ENCODE data around the gene RNF212.

Gene RNF212

GRCh38 chr4:1090465-1091440 lies 22.6 kb downstream of the RNF212 start:
- no peak for DNase-seq (ENCODE audit: low read depth)

DNA sequence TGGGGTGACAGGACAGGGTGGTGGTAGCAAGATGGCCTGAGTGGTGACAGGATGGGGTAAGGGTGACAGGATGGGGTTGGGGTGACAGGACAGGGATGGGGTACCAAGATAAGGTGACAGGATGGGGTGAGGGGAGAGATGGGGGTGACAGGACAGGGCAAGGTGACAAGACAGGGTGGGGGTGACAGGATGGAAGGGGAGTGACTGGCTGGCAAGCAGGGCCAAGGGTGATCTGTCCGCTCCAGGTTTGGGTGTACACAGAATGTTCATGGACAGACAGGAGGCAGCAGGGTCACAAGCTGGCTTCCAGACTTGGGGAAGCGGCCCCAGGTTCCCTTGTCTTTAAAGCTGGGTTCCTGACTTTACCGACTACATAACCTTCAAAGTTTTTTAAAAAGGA lies 23.3 kb downstream of the RNF212 start:
- no peak for DNase-seq (ENCODE audit: low read depth)

GRCh38 chr4:1087371-1087770 lies 26.0 kb downstream of the RNF212 start:
- no peak for DNase-seq (ENCODE audit: low read depth)

DNA sequence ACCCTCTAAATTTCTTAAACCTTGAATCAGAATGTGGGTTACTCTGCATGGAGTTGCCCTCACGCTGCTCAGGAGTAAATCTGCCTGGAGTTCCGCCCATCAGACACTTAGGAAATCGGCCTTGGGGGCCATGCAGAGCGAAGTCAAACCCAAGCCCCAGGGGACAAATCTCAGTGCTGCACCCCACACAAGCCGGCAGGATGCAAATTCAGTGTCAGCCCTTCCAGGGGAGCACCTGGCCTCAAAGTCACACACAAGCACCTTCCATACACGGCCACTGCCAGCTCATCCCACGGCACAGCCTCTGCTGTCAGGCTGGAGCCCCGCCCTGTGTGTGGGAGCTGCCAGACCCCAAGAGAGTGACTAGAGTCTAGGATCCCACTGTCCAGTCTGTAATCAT lies 27.4 kb downstream of the RNF212 start:
- DNase-seq (ENCODE audit: low read depth): no peak

DNA sequence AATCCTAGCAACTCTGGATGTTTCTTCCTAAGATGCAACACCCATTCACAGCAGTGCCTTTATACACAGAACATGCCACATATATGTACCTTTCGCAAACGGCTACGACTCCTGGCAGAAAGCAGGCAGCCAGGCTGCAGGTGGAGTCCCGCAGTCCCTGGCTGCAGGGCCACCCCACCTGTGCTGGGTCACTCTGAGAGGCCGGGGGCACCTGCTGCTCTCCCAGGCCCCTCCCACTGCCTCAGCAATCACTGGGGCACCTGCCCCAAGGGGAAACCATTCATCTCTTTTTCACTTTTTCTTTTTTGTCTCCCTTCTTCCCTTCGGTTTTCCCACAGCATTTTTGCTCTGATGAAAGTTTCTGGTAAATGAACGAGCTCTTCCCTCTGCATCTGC lies 28.0 kb downstream of the RNF212 start:
- no peak for DNase-seq (ENCODE audit: low read depth)

GRCh38 chr4:1084796-1085403 lies 28.5 kb downstream of the RNF212 start:
- DNase-seq (ENCODE audit: low read depth): no peak

DNA sequence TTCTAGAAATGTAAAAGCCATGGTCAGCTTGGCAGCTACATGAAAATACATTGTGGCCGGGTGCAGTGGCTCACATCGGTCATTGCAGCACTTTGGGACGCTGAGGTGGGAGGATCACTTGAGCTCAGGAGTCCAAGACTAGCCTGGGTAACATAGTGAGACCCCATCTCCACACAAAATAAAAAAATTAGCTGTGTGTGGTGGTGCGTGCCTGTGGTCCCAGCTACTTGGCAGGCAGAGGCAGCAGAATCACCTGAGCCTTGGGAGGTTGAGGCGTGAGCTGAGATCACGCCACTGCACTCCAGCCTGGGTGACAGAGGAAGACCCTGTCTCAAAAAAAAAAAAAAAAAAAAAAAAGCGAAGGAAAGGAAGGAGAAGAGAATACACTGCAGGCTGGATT lies 29.0 kb downstream of the RNF212 start:
- DNase-seq (ENCODE audit: low read depth): no peak

DNA sequence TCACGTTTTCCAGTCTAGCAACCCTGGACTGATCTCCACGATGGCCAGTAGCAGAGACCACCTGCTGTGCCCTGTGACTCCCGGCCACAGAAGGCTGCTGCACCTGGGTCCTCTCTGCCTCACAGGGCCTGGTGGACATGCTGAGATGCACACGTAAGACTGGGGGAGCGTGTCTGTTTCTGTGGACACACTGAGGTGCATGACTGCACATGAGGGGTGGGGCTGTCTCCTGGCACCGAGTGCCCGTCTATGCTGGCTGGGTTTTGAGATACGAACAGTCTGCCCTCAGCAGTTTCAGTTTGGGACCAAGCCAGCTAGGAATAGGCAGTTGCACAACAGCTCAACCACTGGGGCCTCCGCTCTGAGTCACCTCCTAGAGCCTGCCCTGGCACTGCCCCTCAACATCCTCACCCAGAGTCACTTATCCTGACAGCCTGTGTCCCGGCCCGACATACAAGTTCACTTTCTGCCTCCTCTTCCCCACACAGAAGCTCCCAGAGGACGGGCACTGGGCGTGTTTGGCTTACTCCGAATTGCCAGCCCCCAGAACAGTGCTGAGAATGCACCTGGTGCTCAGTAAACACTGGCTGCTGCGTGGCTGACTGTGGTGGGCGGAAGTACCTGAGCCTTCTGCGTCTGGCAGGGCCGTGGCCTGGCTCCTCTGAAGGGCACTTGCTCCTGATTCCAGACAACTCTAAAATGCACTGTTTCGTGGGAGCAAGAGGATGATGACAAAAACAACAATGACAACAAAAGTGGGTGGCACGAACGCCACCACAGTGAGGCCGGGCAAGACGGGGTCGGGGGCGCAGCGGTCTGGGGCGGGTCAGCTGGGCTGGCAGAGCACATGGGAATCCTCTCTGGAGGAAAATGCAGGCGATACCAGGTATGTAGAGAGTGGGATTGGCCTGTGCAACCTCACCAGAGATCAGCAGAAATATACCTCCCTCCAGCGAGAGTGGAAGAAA lies 30.9 kb downstream of the RNF212 start:
- DNase-seq (ENCODE audit: low read depth): no peak

DNA sequence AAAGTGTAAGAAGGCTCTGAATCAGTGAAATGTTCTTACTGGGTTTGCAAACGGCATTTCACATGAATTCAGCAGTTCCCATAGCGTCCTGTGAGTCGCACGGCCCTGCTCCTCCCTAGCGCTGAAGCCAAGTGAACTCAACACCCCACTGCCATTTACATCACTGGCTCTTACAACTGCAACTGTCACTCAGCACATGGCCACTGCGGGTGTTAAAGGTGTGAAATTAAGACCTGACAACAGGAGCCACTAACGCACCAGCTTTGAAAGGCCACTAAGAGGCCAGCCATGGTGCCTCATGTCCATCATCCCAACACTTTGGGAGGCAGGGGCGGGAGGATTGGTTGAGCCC lies 31.7 kb downstream of the RNF212 start:
- DNase-seq (ENCODE audit: low read depth): no peak

GRCh38 chr4:1080961-1081688 lies 32.2 kb downstream of the RNF212 start:
- no peak for DNase-seq (ENCODE audit: low read depth)

DNA sequence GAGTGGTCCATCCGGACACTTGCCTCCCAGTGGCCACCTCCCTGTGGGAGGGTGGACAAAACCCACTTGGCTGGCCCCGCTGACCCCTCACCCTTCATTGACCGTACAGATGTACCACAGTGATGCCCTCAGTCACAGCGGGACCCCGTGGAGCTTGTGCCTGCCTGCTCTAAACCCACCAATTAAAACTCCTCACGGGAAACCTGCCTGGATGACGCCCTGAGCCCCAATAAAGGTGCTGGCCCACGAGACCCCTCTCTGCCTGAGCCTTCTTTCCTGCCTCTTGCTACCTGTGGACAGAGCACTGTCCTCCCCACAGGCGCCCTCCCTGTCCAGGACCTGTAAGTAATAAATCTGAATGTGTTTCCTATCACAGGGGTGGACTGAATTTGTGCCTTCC lies 32.9 kb downstream of the RNF212 start:
- no peak for DNase-seq (ENCODE audit: low read depth)

GRCh38 chr4:1079711-1080265 lies 33.6 kb downstream of the RNF212 start:
- no peak for DNase-seq (ENCODE audit: low read depth)

- DNase-seq (ENCODE audit: low read depth): no peak
Measured at GRCh38 chr4:1078490-1078889, 34.9 kb downstream of the RNF212 start.

GRCh38 chr4:1077711-1078477 lies 35.5 kb downstream of the RNF212 start:
- no peak for DNase-seq (ENCODE audit: low read depth)

GRCh38 chr4:1075809-1076699 lies 37.3 kb downstream of the RNF212 start:
- DNase-seq (ENCODE audit: low read depth): no peak

- no peak for DNase-seq (ENCODE audit: low read depth)
Measured at GRCh38 chr4:1075225-1075624, 38.1 kb downstream of the RNF212 start.

GRCh38 chr4:1074077-1074476 lies 39.3 kb downstream of the RNF212 start:
- no peak for DNase-seq (ENCODE audit: low read depth)

DNA sequence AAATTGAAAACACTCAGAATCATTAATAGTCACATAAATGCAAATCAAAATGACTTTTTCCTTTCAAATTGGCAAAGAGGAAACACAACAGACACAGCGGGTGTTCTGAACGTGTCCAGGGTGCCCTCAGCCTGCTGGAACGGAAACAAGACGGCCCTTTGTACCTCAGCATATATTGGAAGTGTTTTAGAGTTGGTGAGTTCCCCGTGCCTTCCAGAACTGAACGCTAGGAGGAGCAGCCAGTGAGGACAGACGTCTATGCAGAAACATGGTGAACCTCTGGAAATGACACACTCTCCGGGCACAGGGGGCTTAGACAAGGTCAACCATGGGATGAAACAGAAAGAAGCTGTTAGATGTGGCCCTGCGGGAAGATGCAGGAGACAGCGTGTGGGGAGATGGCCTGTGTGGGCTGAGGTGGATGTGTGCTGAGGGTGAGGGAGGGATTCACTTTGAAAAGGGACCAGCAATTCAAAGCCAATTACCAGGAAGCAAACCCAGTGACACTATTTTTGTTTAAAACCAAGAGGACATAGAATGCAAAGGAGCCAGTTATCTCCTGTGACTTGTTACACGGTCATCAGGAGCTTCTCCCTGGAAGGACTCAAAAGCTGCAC lies 40.4 kb downstream of the RNF212 start:
- no peak for DNase-seq (ENCODE audit: low read depth)

DNA sequence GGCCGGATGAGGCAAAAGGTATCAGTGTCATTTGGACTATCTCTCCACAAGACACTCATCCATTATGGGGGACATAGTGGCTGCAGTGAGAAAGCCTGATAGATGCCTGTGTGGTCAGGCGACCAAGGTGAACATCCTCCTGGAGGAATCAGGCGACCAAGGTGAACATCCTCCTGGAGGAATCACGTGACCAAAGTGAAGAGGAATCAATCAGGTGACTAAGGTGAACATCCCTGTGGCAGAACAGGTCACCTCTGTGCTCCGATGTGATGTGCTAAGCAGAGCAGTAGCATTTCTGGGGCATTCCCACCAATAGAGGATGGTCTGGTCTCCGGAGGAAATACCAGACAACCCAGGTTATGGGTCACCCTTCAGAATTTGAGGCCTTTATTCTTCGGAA lies 44.0 kb downstream of the RNF212 start:
- DNase-seq (ENCODE audit: low read depth): no peak
